Activated CD8-positive, alpha-beta memory T cell treated with anti-CD3 and anti-CD28 coated beads for 36 hours (primary cell): Measurements from ENCODE around the gene ZNF180. TPM values are rescaled to one million over a fixed set of nuclear protein-coding genes. Genes with fewer than 3 reads are reported as not detected.
"Not testable (repeated sequence)": the region's sequence is repeated elsewhere in the genome, so short reads cannot be mapped to it uniquely, and the experiment has no call there.

Source experiments
- CTCF ChIA-PET: fragments of 350-600 bp; sonication (Branson Sonifier 250); formaldehyde crosslinking; loops from one replicate; lab custom pipeline; 2021; ENCODE audit warnings: antibody characterized with exemption; lab: Charles Lee
- POLR2A ChIA-PET: fragments of 350-600 bp; sonication (Branson Sonifier 250); formaldehyde crosslinking; loops from one replicate; lab custom pipeline; 2021; ENCODE audit warnings: antibody characterized with exemption; lab: Charles Lee
- total RNA-seq, 2 experiments: library from RNA; stranded (reverse); gene quantifications; one replicate each; pipeline ENCODE4 v1.2.3, GENCODE V29; 2021

Gene ZNF180
- total RNA-seq, 2 experiments from 2014 or later: 6.0 to 6.3 TPM

DNA sequence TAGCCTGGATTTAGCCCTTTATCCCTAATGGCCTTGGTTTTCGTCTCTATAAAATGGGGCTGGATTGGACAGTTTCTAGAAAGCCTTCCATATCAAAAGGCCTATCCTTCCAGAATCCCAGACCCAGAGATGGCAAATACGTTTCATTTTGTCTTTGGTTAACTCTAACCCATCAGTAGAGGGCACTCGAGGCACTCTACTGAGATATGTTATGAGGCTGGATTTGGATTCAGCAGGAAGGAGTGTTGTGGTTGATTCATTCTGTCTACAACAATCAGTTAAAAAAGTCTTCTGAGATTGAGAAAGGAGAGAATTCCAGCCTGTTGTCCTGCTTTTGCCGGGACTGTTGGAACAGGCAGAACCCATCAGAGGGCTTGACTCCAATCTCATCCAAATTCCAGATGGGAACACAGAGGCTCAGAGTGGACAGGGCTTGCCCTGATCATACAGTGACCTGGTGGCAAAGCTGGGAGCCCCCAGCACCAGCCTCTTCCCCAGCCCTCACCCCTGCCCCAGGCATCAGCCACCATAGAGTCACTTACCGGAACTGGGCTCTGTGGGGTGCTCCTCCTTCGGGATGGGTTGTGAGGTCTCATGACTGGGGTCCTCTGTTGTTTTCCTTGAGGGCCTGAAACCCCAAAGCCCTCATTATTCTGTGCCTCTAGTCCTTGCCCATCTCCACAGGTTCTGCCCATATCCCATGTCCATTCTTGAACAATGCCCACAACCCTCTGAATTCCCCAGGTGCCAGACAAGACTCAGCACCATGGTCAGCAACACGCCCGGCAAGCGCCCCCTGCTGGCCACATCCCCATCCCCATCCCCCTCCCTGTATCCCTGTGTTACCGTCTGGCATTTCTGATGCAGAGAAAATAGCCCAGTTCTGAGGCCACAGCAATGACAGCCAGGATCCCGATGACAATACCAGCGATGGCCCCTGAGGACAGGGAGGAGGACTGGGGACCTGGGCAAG is 12.3 kb upstream of the ZNF180 start:
- ChIA-PET POLR2A (no interaction called here), CTCF (no interaction called here)

- ChIA-PET POLR2A (no interaction called here), CTCF (no interaction called here)
Measured at GRCh38 chr19:44509478-44509877, 9.2 kb upstream of the ZNF180 start.

DNA sequence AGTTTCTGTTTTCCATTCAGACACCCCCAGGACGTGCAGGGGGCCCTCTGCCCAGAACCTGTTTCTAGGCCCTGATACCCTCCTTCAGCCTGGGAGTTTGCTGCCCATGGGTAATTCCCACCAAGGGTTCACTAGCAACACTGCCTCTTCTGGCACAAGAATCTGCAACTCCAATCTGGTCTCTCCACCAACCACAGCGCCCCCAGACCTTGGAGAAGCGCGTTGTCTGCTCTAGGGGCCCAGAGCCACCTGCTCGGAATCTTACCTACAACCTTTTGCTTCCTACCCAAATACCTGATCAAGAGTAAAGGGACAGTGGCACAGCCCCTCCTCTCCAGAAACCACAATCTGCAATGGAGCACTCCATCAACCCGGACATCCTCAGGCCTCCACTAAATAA is 763 bp downstream of the ZNF180 start:
- ChIA-PET POLR2A (no interaction called here), CTCF (interaction anchor here (0.8 to 1.3 kb wide), 2 partner anchors 25 to 386 kb away, joined by 3 to 4 read pairs; no protein-coding TSS in a partner anchor)

- CTCF ChIA-PET: interaction anchor here (1.3 kb wide), 1 partner anchor 25 kb away, joined by 4 read pairs; no protein-coding TSS in a partner anchor
- POLR2A ChIA-PET: no interaction called here
Measured at GRCh38 chr19:44498988-44499387, 1.3 kb downstream of the ZNF180 start.

GRCh38 chr19:44496711-44497110 is 3.6 kb downstream of the ZNF180 start:
- POLR2A ChIA-PET: no interaction called here
- CTCF ChIA-PET: no interaction called here

DNA sequence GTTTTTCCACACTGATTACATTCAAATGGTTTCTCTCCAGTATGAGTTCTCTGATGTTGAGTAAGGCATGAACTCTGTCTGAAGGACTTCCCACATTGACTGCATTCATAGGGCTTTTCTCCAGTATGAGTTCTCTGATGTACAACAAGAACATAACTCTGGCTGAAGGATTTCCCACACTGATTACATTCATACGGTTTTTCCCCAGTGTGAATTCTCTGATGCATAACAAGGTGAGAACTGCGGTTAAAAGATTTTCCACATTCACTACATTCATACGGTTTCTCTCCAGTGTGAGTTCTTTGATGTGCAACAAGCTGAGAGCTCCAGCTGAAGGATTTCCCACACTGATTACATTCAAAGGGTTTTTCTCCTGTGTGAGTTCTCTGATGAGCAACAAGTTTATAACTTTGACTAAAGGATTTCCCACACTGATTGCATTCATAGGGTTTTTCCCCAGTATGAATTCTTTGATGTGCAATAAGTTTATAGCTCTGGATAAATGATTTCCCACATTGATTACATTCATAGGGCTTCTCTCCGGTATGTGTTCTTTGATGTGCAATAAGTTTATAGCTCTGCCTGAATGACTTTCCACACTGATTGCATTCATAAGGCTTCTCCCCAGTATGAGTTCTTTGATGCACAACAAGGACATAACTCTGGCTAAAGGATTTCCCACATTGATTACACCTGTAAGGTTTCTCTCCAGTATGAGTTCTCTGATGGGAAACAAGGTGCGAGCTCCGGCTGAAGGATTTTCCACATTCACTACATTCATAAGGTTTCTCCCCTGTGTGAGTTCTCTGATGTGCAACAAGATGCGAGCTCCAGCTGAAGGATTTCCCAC is 23.5 kb downstream of the ZNF180 start:
- POLR2A ChIA-PET: no interaction called here
- CTCF ChIA-PET: no interaction called here

GRCh38 chr19:44468730-44469129 is 31.6 kb downstream of the ZNF180 start:
- CTCF ChIA-PET: not testable (repeated sequence)

GRCh38 chr19:44462600-44463286 is 37.6 kb downstream of the ZNF180 start:
- POLR2A ChIA-PET, CTCF ChIA-PET: not testable (repeated sequence)

More at GRCh38 chr19:44468730-44469129, 31.6 kb downstream of the ZNF180 start:
- POLR2A ChIA-PET: not testable (repeated sequence)

GRCh38 chr19:44456016-44456415 is 44.3 kb downstream of the ZNF180 start:
- CTCF ChIA-PET, POLR2A ChIA-PET: not testable (repeated sequence)

- ChIA-PET POLR2A (no interaction called here), CTCF (no interaction called here)
Measured at GRCh38 chr19:44455100-44455499, 45.2 kb downstream of the ZNF180 start.

GRCh38 chr19:44452367-44452766 is 48.0 kb downstream of the ZNF180 start:
- POLR2A ChIA-PET: no interaction called here

GRCh38 chr19:44451687-44452086 is 48.6 kb downstream of the ZNF180 start:
- POLR2A ChIA-PET: no interaction called here
- CTCF ChIA-PET: no interaction called here

More at GRCh38 chr19:44452367-44452766, 48.0 kb downstream of the ZNF180 start:
- CTCF ChIA-PET: interaction anchor here (0.7 kb wide), 1 partner anchor 13 kb away, joined by 3 read pairs; no protein-coding TSS in a partner anchor

- CTCF ChIA-PET: no interaction called here
- POLR2A ChIA-PET: no interaction called here
Measured at GRCh38 chr19:44447916-44448674, 52.2 kb downstream of the ZNF180 start, which contains the start of gene ZNF229. Gene ZNF229 (minus strand): TSS chr19:44448472. CDS start chr19:44442847, 5,625 bp downstream.

DNA sequence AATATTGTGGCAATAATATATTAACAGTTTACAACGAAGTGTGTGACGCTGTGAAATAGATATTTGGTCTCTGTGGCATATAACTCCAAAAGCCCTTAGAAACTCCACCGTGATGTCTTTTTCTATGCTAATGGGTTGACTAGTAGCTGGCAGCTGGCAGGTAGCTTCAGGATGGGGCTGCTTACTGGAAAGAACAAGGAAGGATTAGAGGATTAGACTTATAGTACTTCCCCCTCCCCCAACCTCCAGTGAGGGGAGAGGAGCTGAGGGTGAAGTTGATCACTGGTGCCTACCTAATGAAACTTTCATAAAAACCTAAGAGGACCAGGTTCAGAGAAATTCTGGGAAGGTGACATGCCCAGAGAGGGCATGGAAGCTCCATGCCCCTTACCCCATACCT is 61.9 kb downstream of the ZNF180 start:
- ChIA-PET POLR2A (no interaction called here), CTCF (no interaction called here)

DNA sequence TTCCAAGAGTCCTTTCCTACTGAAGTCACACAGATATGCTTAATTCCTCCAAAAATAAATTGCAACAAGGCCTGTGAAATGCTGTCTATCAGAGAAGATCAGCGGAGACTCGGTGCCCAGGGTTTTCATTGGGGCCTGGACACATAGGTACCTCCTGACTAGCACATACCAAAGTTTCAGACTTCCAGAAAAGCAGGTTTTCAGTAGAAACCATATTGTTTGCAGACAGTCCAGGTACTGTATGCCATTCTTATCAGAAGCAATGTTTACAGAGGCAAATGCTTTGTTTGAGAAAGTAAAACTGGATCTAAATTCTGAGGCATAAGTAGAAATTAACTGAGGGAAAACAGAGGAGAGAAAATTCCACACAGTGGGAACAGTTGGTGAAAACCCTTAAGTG is 64.9 kb downstream of the ZNF180 start:
- ChIA-PET POLR2A (no interaction called here), CTCF (no interaction called here)

- ChIA-PET CTCF (no interaction called here), POLR2A (no interaction called here)
Measured at GRCh38 chr19:44430956-44431355, 69.4 kb downstream of the ZNF180 start.
